ENCODE results near the gene HMGB2.

Gene HMGB2

DNA sequence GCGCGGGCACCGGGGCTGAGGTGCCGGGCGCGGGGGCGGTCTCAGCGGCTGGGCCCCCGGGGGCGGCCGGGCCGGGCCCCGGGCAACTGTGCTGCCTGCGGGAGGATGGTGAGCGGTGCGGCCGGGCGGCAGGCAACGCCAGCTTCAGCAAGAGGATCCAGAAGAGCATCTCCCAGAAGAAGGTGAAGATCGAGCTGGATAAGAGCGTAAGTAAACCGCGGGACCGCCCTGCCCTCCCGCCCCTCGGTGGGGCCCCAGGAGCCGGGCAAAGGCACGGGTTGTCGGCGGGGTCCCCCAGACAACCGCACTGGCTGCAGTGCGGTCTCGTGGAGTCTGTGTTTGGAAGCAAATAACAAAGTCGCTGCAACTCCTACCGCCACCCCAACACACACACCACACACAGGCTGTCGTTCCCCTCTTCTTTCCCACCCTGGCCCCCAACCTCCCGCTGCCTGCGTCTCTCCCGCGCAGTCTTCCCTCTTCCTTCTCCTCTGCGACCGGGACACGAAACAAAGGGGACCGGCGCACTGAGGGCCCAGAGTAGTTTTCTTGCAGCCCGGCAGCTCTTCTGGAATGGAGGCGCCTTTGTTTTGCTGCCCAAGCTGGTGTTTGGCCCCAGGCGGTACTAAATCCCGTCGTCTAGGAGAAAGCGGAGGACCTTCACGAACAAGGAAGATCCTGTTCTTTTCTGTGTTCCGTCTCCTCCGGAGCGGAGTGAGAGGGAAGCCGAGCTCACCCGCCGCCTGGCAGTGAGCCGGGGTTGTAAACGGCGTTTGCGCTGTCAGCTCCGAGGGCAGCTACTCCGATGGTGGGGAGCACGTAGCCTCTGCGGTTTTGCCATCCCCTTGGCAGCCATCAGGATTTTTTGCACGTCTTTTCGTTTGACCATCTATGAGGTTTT lies 37.4 kb upstream of the HMGB2 start:
- TF ChIP-seq, protein P1, sequence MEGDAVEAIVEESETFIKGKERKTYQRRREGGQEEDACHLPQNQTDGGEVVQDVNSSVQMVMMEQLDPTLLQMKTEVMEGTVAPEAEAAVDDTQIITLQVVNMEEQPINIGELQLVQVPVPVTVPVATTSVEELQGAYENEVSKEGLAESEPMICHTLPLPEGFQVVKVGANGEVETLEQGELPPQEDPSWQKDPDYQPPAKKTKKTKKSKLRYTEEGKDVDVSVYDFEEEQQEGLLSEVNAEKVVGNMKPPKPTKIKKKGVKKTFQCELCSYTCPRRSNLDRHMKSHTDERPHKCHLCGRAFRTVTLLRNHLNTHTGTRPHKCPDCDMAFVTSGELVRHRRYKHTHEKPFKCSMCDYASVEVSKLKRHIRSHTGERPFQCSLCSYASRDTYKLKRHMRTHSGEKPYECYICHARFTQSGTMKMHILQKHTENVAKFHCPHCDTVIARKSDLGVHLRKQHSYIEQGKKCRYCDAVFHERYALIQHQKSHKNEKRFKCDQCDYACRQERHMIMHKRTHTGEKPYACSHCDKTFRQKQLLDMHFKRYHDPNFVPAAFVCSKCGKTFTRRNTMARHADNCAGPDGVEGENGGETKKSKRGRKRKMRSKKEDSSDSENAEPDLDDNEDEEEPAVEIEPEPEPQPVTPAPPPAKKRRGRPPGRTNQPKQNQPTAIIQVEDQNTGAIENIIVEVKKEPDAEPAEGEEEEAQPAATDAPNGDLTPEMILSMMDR (IDR thresholded peaks at IDR 0.05; ENCODE audit: borderline replicate concordance, insufficient read depth, low read depth, low read length), result no peak
- H3K4me3 ChIP-seq (ENCODE audit: low read depth, low read length), result peak overlapping the region; percentile 97

DNA sequence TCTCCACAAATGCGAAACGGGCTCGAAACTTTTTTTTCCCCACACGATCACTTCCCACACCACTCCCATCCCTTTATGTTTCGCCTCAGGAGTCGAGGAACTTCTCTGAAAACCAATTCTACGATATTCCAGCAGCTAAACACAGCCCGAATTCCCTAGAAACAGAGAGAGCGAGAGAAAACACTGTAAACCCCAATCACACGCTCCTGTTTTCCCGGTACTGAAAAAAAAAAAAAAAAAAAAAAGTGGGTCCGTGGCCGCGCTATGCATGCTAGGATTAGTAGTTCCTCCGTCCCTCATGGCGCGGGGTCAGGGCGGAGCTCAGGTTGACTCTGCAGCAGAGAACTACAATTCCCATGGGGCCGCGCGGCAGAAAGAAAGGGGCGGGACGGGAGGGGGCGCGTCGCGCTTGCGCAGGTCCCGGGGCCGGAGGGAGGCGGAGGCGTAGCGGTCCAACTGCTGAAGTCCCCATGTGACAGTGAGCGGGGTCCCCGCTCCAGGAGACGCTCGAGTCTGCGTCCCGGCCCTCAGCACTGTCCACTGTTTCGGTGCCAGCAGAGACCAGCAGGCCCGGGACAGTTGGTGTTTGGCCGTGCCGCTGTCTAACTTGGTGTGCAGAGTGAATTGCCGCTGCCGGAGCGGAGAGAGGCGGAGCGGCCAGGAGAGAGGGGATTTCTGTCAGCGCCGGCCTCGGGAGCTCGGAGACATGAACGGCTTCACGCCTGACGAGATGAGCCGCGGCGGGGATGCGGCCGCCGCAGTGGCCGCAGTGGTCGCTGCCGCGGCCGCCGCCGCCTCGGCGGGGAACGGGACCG lies 36.5 kb upstream of the HMGB2 start, which contains the start of gene SAP30:
Gene SAP30, plus strand, starts transcription at position 478 of the 815 bp plus-strand sequence. Its CDS starts 229 bp downstream, at position 707.
- TF ChIP-seq, protein P1 (IDR thresholded peaks at IDR 0.05; ENCODE audit: borderline replicate concordance, insufficient read depth, low read depth, low read length), result no peak
- peak within 1 kb of the TSS; percentile 97 for H3K4me3 ChIP-seq (ENCODE audit: low read depth, low read length)

DNA sequence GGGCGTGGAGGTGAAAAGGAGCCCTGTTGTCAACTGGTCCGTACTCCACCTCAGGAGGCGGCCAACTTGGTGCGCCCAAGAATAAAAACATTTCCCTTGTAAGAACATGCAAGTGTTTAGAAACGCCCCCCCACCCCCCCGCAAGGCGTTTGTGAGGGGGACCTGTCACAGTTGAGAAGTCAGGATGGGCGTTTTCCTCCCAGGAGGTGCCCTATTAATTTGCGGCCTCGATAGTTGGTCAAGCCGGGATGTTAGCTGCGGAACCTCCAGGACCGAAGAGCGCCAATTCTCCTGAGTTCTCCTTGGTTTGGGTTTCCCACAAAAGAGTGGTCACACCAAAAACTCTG lies 35.9 kb upstream of the HMGB2 start:
- H3K4me3 ChIP-seq (ENCODE audit: low read depth, low read length), result peak overlapping the region; percentile 84
- TF ChIP-seq, protein P1 (IDR thresholded peaks at IDR 0.05; ENCODE audit: borderline replicate concordance, insufficient read depth, low read depth, low read length), result no peak

DNA sequence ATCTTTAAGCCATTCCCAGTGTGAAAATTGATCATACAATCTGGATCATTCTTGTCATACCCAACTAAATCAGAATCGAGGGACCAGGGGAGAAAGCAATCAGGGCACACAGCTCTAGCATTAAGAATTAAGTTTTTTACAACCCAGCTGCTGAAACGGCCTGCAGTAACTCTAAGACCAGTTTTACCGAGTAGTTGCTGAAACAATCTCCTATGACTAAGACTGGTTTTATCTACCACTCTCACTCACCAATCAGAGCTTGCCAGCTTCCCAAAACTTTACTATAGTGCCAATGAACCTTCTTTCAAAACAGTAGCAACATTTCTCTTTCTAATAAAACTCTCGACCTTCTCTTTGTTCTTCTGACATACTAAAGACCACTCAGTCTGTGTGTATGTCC lies 33.8 kb upstream of the HMGB2 start:
- peak overlapping the region; percentile 15 for H3K4me3 ChIP-seq (ENCODE audit: low read depth, low read length)
- TF ChIP-seq, protein P1 (IDR thresholded peaks at IDR 0.05; ENCODE audit: borderline replicate concordance, insufficient read depth, low read depth, low read length), result no peak

DNA sequence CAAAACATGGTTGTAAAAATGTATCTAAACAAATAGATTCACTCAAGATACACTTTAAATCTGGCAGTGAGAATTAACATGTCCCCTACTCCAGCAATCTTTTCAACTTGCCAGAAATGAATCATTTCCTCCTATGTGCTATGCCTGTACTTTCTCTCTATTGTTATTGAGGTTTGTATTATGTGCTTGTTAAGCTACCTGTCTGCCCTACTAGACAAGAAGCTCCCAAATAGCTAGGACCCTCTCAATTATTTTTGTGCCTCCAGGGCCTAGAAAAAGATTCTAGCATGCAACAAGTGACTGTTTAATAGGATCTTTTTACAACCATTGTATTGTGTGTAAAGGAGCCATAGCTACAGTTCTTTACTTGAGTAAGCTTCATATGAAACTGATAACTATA lies 33.1 kb upstream of the HMGB2 start:
- TF ChIP-seq, protein P1 (IDR thresholded peaks at IDR 0.05; ENCODE audit: borderline replicate concordance, insufficient read depth, low read depth, low read length), result no peak
- no peak overlapping the region for H3K4me3 ChIP-seq (ENCODE audit: low read depth, low read length)

DNA sequence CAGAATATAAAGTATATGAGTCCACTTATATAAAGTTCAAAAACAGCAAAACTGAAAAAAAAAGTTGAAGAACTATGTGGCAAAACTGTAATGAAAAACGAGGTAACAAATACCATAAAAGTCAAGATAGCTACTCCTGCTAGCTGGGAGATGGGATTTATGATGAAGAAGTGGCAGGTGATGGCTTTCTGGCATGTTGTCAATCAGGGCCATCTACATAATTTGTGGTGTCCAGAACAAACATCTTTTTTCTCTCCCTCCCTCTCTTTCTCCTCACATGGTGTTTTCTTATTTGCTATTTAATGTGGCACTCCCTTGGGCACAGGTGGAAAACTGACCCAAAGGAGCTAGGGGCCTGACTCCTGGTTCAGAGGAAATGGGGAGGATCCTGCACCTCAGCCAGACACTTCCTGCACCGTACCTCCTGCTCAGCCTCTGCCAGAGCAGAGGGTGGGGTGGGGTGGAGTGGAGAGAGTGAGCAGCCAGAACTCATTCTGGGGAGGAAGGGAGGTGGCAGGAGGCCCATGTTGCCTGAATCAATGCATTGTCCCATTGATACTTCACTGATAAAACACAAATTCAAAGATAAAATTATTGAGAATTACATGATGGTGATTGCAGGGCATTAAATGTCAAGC lies 31.3 kb upstream of the HMGB2 start:
- TF ChIP-seq, protein P1 (IDR thresholded peaks at IDR 0.05; ENCODE audit: borderline replicate concordance, insufficient read depth, low read depth, low read length), result no peak
- H3K4me3 ChIP-seq (ENCODE audit: low read depth, low read length), result no peak overlapping the region

Measured in GM12875 (cell line).